HAP-1 (cell line): ENCODE measurements around the gene LY6G6F.
"Not testable (repeated sequence)": the region's sequence is repeated elsewhere in the genome, so short reads cannot be mapped to it uniquely, and the experiment has no call there.

Experiments
- DNase-seq, 2 experiments: peaks; one replicate each; pipeline ENCODE4 v3.0.0-alpha.2; 2016 to 2020; ENCODE audit warnings: low spot score in 2 of 2
- H3K27me3 ChIP-seq: fragments of 250-450 bp; sonication (Bioruptor Pico); 2 replicates; pipeline ENCODE4 v1.5.1; 2020; ENCODE audit warnings: low read depth, mild to moderate bottlenecking, moderate library complexity
- H3K36me3 ChIP-seq: fragments of 250-450 bp; sonication (Bioruptor Pico); replicated peaks from 2 replicates; pipeline ENCODE4 v1.5.1; 2020; ENCODE audit warnings: mild to moderate bottlenecking
- H3K4me1 ChIP-seq: fragments of 250-450 bp; sonication (Bioruptor Pico); 2 replicates; pipeline ENCODE4 v1.5.1; 2020; ENCODE audit warnings: mild to moderate bottlenecking
- H3K4me3 ChIP-seq: fragments of 250-450 bp; sonication (Bioruptor Pico); 2 replicates; pipeline ENCODE4 v1.5.1; 2020; ENCODE audit warnings: mild to moderate bottlenecking, moderate library complexity
- H3K9me3 ChIP-seq: fragments of 250-450 bp; sonication (Bioruptor Pico); 2 replicates; pipeline ENCODE4 v1.5.1; 2020; ENCODE audit warnings: mild to moderate bottlenecking, moderate library complexity
- in situ Hi-C: fragments of 300-500 bp; cut with MboI; formaldehyde crosslinking; loops from 3 replicates; pipeline ENCODE4 v1.14.3; 2020; ENCODE audit warnings: low sequenced_read_pairs, inconsistent platforms, mixed read lengths

Gene LY6G6F

DNA sequence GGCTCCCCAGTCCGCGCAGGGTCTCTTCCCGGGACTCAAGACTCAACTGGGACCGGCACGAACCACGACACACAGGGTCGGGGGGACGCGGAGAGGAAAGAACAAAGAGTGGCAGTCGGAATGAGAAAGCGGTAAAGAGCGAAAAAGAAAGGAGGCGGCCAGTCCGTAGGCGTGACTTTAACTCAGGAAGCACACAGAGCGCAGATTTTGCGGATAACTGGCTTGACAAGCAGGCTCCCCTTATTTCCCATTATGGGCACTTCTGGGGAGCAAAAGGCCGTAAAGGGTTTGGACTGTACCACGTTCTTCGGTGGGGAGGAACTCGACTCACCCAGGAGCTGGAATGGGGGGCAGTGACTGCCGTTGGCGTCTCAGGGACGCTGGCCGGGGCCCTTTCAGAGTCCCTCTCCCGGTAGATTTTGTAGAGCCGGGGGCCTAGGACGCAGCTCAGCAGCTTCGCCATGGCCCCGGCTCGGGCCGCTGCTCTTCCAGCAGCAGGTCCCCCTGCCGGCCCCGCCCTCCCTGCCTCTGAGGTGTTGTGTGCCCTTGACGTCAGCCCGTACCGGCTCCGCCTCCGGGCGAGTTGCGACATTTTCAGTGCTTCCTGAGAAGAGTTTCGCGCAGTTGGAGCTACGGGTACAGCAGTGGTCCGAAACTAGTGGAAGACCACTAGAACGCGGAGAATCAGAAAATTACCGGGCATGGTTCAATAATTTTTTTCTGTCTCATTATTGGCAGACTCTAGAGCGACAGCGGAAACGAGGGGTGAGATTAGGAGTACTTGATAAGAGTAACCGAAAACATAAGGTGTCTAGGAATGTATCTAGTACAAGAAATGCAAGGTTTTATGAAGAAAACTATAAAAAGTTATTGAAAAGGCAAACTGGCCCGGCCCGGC, 3.6 kb upstream of the LY6G6F start, which contains the start of gene ABHD16A:
Gene ABHD16A (minus strand): TSS at position 506 of the 898 bp plus-strand sequence. CDS start 43 bp downstream, at position 463.
- peak; percentile 97 to 99 for DNase-seq
- no peaks in the 10 kb centered on the region for H3K9me3 ChIP-seq
- in situ Hi-C loops: no loop called here
- H3K36me3 ChIP-seq: peaks cover 7% of the 10 kb centered on the region
- H3K4me1 ChIP-seq: peaks cover 13% of the 10 kb centered on the region
- peak within 1 kb of the TSS; percentile 90 for H3K4me3 ChIP-seq
- no peaks in the 10 kb centered on the region for H3K27me3 ChIP-seq

GRCh38 chr6:31705931-31706330, 735 bp upstream of the LY6G6F start:
- Histone ChIP-seq H3K27me3 (no peaks in the 10 kb centered on the region), H3K9me3 (no peaks in the 10 kb centered on the region), H3K4me3 (no peak overlapping the region), H3K4me1 (peaks cover 13% of the 10 kb centered on the region), H3K36me3 (no peaks in the 10 kb centered on the region)
- no peak for DNase-seq
- in situ Hi-C loops: no loop called here

DNA sequence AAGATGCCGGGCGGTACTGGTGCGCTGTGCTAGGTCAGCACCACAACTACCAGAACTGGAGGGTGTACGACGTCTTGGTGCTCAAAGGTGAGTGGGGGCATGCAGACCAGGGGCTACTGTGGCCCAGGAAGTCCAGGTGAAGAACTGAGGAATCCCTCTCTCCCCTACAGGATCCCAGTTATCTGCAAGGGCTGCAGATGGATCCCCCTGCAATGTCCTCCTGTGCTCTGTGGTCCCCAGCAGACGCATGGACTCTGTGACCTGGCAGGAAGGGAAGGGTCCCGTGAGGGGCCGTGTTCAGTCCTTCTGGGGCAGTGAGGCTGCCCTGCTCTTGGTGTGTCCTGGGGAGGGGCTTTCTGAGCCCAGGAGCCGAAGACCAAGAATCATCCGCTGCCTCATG, 1.0 kb downstream of the LY6G6F start:
- no peak for DNase-seq
- in situ Hi-C loops: no loop called here
- H3K27me3 ChIP-seq: no peaks in the 10 kb centered on the region
- H3K9me3 ChIP-seq: no peaks in the 10 kb centered on the region
- peaks cover 6% of the 10 kb centered on the region for H3K4me1 ChIP-seq
- H3K36me3 ChIP-seq: no peaks in the 10 kb centered on the region
- no peak overlapping the region for H3K4me3 ChIP-seq

GRCh38 chr6:31708224-31708623, 1.6 kb downstream of the LY6G6F start:
- DNase-seq: no peak
- no peaks in the 10 kb centered on the region for H3K9me3 ChIP-seq
- H3K36me3 ChIP-seq: no peaks in the 10 kb centered on the region
- in situ Hi-C loops: no loop called here
- H3K4me1 ChIP-seq: peaks cover 6% of the 10 kb centered on the region
- no peaks in the 10 kb centered on the region for H3K27me3 ChIP-seq
- no peak overlapping the region for H3K4me3 ChIP-seq

DNA sequence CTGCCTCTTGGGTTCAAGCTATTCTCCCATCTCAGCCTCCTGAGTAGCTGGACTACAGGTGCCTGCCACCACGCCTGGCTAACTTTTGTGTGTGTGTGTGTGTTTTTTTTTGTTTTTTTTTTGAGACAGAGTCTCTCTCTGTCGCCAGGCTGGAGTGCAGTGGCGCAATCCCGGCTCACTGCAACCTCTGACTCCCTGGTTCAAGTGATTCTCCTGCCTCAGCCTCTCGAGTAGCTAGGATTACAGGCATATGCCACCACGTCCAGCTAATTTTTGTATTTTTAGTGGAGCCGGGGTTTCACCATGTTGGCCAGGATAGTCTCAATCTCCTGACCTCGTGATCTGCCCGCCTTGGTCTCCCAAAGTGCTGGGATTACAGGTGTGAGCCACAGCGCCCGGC, 2.5 kb downstream of the LY6G6F start:
- in situ Hi-C loops, H3K4me1 ChIP-seq, H3K9me3 ChIP-seq, H3K27me3 ChIP-seq, DNase-seq, H3K36me3 ChIP-seq, H3K4me3 ChIP-seq: not testable (repeated sequence)

GRCh38 chr6:31710523-31711219, 4.0 kb downstream of the LY6G6F start:
- in situ Hi-C loops: no loop called here
- no peaks in the 10 kb centered on the region for H3K9me3 ChIP-seq
- H3K27me3 ChIP-seq: no peaks in the 10 kb centered on the region

GRCh38 chr6:31711233-31711632, 4.6 kb downstream of the LY6G6F start:
- Histone ChIP-seq H3K36me3 (no peaks in the 10 kb centered on the region), H3K27me3 (no peaks in the 10 kb centered on the region), H3K4me1 (peaks cover 7% of the 10 kb centered on the region), H3K9me3 (no peaks in the 10 kb centered on the region), H3K4me3 (no peak overlapping the region)
- in situ Hi-C loops: no loop called here
- DNase-seq: no peak

More at GRCh38 chr6:31710523-31711219, 4.0 kb downstream of the LY6G6F start:
- H3K4me1 ChIP-seq: peaks cover 7% of the 10 kb centered on the region
- DNase-seq: no peak
- no peak overlapping the region for H3K4me3 ChIP-seq
- H3K36me3 ChIP-seq: no peaks in the 10 kb centered on the region

DNA sequence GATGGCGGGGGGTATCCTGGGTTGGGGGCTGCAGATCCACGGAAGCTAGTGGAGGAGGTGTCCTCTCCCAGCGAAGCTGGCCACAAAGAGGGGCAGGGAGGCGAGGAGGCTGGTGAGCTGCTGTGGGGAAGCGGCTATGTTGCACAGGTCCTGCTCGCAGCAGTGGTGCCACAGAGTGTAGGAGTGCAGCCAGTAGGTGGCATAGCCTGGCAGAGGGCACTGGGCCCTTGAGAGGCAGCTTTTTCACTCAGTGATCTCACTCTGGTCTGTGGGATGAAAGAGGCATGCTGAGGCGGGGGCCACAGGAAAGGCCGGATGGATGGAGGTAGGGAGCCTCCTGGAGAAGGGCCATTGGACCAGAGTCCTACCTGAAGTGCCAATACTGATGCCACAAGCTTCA, 5.6 kb downstream of the LY6G6F start:
- DNase-seq: no peak
- no peak overlapping the region for H3K4me3 ChIP-seq
- H3K36me3 ChIP-seq: no peaks in the 10 kb centered on the region
- no peaks in the 10 kb centered on the region for H3K9me3 ChIP-seq
- no peaks in the 10 kb centered on the region for H3K27me3 ChIP-seq
- peaks cover 7% of the 10 kb centered on the region for H3K4me1 ChIP-seq
- in situ Hi-C loops: no loop called here

GRCh38 chr6:31713465-31713864, 6.8 kb downstream of the LY6G6F start:
- Histone ChIP-seq H3K4me1 (peaks cover 7% of the 10 kb centered on the region), H3K4me3 (no peak overlapping the region)

GRCh38 chr6:31713991-31714684, 7.5 kb downstream of the LY6G6F start:
- no peaks in the 10 kb centered on the region for H3K27me3 ChIP-seq
- no peak overlapping the region for H3K4me3 ChIP-seq
- peak; percentile 23 to 38 for DNase-seq
- in situ Hi-C loops: no loop called here
- H3K9me3 ChIP-seq: no peaks in the 10 kb centered on the region
- no peaks in the 10 kb centered on the region for H3K36me3 ChIP-seq
- H3K4me1 ChIP-seq: peaks cover 7% of the 10 kb centered on the region

More at GRCh38 chr6:31713465-31713864, 6.8 kb downstream of the LY6G6F start:
- no peaks in the 10 kb centered on the region for H3K36me3 ChIP-seq
- DNase-seq: no peak
- no peaks in the 10 kb centered on the region for H3K9me3 ChIP-seq
- in situ Hi-C loops: no loop called here
- no peaks in the 10 kb centered on the region for H3K27me3 ChIP-seq

- Histone ChIP-seq H3K9me3 (no peaks in the 10 kb centered on the region), H3K36me3 (no peaks in the 10 kb centered on the region), H3K4me3 (no peak within 1 kb of the TSS), H3K27me3 (no peaks in the 10 kb centered on the region), H3K4me1 (peaks cover 7% of the 10 kb centered on the region)
- in situ Hi-C loops: no loop called here
- no peak for DNase-seq
Observed at GRCh38 chr6:31715022-31715958, 8.6 kb downstream of the LY6G6F start, which contains the start of gene LY6G6D. TSS of gene LY6G6D (plus strand) at chr6:31715348. CDS start at chr6:31715356, 8 bp downstream.

GRCh38 chr6:31717499-31718222, 11.0 kb downstream of the LY6G6F start:
- no peak for DNase-seq
- in situ Hi-C loops: no loop called here
- H3K36me3 ChIP-seq: no peaks in the 10 kb centered on the region
- no peaks in the 10 kb centered on the region for H3K27me3 ChIP-seq
- no peak overlapping the region for H3K4me3 ChIP-seq
- no peaks in the 10 kb centered on the region for H3K9me3 ChIP-seq
- peaks cover 7% of the 10 kb centered on the region for H3K4me1 ChIP-seq
